AG08396 (cell line): ENCODE data around the gene AARS2.

Experiments
- DNase-seq: peaks from one replicate; pipeline ENCODE4 v3.0.0; 2012; ENCODE audit warnings: low spot score, mixed read lengths

Gene AARS2

DNA sequence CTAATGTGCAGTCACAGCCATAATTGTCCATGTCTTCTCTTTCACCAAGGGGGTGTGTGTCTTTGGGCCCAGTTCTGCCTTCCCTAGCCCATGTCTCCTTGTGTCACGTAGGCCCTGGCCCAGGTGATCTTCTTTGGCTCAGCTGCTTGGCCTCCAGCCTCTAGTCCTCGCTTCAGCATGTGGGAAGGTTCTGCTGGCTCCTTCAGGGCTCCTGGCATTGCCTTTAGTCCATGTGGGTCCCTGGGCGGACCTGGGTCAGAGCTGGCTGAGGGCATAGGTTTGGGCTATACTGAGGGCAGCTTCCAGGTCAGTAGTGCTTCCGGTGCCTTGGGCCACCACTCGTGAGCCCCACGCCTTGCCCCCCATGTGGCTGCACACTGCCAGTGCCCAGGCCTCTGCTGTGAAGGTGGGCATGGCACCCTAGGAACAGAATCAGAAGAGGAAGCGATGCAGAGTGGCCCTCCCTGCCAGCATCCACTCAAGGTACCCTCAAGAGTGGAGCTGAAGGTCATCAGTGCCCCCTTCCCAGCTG lies 12.8 kb downstream of the AARS2 start:
- DNase-seq = no peak

DNA sequence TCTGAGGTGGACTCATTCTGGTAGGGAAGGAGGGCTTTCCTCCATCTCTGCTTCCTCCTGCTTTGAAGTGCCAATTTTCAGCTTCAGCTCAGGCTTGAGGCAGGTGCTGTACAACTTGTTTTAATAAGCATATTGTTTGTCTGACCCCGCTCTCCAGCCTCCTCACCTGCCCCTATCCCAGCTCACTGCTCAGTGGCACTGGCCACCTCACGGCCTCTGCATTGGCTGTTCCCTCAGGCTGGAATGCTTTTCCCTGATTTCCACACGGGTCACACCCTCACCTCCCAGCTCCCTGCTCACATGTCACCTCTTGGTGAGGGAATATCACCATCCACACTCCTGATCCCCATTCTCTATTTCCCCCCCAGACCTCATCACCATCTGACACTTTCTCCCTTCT lies 14.3 kb downstream of the AARS2 start:
- DNase-seq = no peak

GRCh38 chr6:44298055-44298803 lies 14.9 kb downstream of the AARS2 start:
- no peak for DNase-seq

GRCh38 chr6:44297063-44298038 lies 15.8 kb downstream of the AARS2 start:
- peak; percentile 77 for DNase-seq

DNA sequence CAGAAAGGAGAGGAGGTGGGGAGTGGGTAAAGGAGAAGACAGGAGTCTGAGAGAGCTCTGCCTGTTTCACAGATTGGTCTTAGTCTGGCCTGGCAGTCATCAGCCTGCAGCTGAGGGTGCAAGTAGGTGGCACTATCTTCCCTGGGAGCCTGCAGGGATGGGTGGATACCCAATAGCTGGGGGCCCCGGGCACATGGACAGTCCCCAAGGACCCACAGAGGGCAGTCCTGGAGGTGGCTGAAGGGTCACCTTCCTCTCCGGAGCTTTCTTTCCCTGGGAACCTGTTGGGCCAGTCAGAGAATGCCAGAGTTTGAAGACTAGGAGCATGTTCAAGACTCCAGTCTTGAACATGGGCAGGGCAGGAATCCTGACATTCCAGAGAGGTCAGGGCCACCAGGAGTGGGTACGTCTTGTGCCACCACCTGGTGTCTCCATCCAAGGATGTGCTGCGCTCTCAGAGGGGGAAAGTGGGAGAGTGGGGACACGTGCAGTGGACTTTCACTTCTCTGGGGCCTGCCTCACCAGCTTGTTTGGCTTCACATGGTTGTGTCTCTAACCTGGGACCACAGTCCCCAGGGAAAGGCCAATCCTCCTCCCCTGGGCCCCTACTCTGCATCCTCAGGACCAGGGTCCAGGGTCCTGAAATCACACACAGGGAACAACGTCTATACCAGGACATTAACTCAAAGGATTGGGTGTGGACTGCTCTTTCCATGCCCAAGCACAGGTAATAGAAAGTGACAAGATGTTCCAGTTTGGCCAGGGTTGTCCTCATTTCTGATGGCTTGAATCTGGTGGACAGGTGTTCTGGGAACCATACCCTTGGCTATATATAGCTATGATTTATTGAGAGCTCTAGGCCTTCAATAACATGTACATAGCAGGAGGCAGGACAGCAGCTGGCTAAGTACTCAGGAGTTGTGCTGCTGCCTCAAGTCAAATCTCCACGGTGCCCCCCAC lies 18.0 kb downstream of the AARS2 start:
- DNase-seq = no peak

- no peak for DNase-seq
Observed at GRCh38 chr6:44292661-44293365, 20.3 kb downstream of the AARS2 start.

DNA sequence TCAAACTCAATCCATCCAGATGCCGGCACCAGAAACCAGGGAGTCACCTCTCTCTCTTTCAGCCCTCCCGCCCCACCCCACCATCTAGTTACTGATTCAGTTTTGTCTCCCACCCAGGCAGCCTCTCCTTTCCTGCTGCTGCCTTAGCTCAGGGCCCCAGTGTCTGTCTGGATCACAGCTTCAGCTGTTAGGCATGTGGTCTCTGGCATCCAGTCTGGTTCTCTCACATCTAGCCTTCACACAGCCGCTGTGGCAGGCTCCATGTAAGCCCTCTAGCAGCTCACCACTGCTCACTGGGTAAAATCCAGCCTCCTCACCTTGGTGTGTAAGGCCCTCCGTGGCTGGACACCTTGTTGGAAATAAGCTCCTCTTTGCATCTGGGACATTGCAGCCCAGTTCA lies 21.3 kb downstream of the AARS2 start:
- DNase-seq = no peak

- no peak for DNase-seq
Observed at GRCh38 chr6:44289726-44290260, 23.4 kb downstream of the AARS2 start.

GRCh38 chr6:44286747-44287146 lies 26.4 kb downstream of the AARS2 start:
- no peak for DNase-seq

DNA sequence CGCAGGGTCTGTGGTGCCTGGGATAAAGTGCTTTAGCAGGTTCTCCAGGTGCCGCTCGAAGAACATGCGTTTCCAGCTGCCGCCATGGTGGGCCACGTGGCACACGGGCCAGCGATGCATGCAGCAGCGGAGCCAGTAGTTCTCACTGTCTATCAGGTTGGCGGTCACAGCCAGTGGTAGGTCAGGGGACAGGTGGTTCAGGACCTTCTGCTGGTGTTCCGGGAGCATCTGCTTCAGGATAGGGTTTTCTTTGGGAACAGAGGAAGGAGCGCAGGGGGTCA lies 26.9 kb downstream of the AARS2 start:
- no peak for DNase-seq

GRCh38 chr6:44285552-44286284 lies 27.4 kb downstream of the AARS2 start:
- peak; percentile 55 for DNase-seq

DNA sequence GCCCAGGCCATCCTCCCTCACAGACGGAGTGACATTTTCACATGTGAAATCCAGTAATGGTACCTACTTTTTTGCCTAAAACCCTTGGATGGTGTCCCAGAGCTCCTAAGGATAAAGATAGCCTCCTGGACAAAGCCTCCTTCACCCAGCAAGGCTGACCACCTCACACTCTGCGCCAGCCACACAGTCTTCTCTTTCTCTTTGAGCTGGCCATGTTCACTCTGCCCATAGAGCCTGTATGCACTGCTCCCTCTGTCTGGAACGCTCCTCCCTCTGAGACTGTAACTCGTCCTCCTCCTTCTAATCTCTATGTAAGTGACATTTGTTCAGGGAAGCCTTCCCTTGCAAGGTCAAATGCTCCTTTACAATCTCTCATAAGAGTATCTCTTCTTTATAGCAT lies 28.3 kb downstream of the AARS2 start:
- no peak for DNase-seq

DNA sequence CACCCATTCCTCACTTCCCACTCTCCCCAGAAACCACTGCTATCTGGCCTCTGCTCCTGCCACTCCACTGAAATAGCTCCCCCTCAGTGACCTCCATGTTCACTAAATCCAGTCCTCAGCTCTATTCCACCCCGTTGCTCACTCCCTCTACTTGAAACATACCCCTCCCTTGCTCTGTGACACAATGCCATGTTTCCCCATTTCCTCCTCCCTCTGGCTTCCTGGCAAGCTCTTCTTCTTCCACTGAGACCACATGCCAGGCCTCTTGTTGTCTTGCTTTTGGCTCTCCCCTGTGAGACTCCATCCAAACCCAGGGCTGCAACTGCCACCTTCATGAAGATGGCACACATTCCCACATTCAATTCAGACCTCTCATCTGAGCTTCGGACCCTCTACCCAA lies 29.0 kb downstream of the AARS2 start:
- no peak for DNase-seq

GRCh38 chr6:44278774-44279697 lies 34.1 kb downstream of the AARS2 start:
- no peak for DNase-seq

DNA sequence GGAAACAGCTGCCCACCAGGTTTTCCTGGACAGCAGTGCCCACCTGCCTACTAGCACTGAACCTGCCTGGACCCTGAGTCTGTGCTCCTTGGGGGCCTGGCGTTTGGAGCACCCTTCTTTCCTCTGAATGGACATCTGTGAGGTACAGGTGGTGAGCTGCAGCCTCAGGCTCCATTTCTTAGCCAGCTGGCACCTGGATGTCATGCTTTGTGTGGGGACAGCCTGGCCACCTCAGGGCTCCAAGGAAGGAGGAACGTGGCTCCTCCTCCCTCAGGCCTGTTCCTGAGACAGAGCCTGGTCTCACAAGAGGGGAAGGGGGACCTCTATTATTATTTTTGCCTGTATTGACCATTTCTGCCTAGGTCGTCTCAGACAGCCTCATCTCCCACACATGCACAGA lies 34.8 kb downstream of the AARS2 start:
- DNase-seq = no peak

- DNase-seq = no peak
Observed at GRCh38 chr6:44277763-44278162, 35.4 kb downstream of the AARS2 start.

DNA sequence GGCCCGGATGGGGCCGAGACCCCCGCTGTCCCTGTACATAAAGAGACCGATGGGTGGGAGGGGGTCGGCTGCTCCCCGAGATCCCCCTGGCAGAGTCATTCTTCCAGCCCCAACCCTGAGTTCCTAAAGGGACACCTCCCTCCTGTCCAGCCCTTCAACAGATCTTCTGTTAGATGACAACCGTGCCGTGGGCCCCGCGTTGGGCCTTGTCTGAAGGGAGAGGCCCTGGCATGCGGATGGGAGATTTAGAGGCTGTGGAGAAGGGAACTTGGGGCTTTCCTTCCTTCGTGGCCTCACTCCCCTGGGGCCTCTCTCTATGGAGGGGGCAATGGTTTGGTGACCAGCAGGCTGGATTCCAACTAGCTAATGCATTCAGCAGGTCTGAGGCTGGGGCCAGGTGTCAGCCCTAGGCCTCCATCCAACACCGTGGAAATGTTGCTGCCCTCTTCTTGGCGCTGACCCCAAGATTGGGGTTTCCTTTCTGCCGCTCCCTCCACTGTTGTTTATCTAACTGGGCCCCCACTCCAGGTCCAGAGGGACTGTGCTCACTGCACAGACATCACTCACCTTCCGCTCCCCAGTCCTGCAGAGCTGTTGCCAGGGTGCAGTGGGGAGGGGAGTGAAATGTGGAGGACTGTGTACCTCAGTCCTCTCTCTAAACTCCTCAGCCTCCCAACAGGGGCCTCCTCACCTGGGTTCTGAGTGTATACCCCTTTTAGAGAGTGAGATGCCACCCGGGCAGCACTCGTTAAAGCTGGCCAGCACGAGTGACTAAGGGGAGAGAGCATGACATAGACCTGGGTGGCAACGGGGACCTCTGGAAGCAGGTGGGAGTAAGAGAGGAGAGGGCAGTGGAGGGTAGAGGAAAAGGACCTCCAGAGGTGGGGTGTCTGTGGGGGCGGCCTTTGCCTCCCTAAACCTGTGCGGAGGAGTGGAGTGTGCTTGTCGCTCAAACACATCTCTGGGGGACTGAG lies 36.2 kb downstream of the AARS2 start:
- DNase-seq = no peak
